GM21786 (cell line): Measurements from ENCODE around the gene CCL19.
"Not testable (repeated sequence)": the region's sequence is repeated elsewhere in the genome, so short reads cannot be mapped to it uniquely, and the experiment has no call there.

ENCODE experiments used
- ATAC-seq: cut with Tn5 transposase; IDR thresholded peaks from one replicate; pipeline ENCODE4 v1.9.1; 2021; ENCODE audit not compliant: unreplicated experiment

Gene CCL19

DNA sequence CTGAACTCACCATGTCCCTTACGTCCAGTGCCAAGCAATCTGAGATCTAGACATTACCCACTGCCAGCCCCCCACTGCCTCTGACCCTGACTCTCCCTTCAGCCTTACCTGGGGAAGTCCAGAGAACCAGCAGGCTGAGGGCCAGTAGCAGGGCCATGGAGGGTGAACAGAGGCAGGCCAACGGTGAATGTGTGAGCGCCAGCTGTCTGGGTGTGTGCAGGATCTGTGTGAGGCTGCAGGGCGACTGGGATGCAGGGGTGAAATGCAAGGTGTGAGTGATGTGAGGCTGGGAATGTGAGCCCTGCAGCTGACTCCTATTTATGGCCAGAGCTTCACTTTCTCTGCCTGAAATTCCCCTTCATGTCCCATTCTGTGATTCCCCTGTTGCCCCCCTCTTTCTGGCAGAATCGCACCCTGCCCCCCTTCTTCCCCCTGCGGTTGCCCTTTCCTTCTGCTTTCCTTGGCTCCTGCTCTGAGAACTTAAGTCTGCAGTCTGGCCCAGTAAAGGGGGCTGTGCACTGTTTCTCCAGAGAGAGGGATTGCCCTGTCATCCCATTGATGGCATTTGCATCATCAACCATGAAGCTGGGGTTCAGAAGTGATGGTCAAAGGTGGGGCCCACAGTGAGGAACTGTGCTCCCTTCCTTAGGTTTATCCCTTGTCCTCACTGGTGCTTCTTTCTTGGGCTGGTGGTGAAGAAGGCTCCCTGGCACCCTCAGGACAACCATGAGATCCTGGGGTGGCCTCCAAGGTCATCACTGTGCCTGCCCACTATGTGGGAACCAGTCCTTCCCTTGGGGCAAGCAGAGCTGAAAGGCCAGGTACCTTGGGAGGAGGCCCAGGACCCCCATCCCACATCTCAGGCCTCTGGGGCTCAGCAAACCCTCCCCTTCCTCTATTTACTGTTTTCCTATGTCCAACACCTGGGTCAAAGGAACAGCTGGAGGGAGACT lies at the start of gene CCL19:
CCL19 (minus strand) TSS at position 294 of the 953 bp plus-strand sequence; CDS start at position 157, 137 bp downstream.
- no peak for ATAC-seq

DNA sequence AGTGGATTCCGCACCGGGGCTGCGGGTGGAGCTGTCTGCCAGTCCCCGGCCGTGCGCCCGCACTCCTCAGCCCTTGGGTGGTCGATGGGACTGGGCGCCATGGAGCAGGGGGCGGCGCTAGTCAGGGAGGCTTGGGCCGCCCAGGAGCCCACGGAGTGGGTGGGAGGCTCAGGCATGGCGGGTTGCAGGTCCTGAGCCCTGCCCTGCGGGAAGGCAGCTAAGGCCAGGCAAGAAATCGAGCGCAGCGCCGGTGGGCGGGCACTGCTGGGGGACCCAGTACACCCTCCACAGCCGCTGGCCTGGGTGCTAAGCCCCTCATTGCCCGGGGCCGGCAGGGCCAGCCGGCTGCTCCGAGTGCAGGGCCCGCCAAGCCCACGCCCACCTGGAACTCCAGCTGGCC lies 49.1 kb upstream of the CCL19 start:
- not testable (repeated sequence) for ATAC-seq

DNA sequence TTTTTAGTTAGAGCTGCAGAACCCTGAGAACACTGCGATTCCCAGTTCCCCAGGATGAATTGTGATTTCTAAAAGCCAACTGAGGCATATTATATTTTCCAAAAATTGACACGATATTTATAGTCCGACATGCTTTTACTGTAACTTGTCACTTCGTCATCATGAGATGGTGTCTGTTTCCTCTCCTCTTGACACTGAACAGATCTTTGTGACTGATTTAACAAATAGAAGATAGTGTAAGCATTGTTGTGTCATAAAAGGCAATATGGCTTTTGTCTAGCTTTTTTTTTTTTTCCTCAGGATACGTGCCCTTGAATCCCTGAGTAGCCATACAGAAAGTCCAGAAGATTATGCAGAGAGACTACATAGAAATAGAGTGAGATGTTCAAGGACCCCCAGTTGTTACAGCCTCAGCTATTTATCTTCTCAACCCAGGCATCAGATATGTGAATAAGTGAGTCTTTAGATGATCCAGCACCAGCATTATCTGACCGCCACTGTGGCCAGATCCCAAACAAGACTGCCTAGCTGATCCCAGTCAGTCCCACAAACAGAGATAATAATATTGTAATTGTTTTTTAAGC lies 46.7 kb upstream of the CCL19 start:
- no peak for ATAC-seq

DNA sequence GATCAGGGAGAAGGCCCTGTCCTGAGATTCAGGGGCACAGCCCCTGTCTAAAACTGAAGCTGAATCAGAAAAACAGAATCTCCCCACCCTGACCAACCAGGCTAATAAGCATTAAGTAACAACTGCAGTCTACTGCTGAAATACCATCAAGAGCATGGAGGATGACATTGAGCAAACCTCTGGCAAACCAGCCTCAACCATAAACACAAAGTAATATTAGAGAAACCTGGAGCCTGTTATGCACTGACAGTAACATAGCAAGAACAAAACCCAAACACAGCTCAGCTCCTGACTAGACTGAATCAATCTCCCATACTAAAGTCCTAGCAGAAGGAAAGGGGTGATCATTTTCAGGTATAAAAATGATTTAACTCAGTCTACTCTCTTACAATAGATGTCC lies 43.6 kb upstream of the CCL19 start:
- no peak for ATAC-seq

DNA sequence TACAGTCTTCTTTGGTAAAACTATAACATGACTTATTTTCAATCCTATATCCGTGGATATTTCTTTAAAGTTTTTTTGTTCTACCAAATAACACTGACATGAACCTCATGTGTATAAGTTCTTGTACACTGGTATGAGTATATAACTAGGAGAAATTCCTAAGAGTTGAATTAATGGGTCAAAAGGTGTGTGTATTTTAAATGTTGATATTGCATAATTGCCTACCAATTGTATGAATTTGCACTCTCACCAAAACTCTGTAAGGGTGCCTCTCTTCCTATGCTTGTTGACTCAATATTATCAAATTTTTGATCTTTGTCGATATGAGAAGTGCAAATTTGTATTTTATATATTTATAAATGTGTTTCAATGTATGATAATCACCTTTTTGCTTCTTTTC lies 41.8 kb upstream of the CCL19 start:
- no peak for ATAC-seq

DNA sequence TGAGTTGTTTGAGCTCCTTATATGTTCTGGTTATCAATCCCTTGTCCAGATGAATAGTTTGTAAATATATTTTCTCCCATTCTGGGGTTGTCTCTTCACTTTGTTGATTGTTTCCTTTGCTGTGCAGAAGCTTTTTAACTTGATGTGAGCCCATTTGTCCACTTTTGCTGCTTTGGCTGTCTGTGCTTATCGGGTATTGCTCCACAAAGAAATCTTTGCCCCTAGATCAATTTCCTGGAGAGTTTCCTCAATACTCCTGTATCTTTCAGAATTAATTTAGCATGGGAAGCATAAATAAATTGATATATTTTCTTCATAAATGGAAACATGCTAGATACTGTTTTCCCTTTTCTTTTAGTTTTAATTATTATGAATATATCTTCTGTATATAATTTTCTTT lies 41.4 kb upstream of the CCL19 start:
- ATAC-seq: no peak

DNA sequence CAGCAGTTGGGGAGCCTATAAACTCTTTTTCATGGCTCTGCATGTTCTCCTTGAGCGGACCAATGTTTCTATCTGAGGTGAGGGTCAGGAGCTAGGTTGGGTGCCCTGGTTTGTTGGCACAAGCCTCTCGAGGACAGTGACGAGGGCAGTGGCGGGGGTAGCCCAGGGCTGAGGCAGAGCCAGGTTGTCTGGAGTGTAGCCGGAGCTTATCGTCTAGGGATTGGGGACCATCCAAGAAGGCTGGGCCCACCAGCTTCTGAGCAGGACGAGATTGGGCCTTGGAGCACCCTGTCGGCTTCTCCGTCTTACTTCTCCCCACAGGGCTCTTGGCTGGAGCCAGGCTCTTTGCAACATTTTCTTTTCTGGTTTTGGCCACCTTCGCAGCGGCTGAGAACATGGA lies 32.1 kb upstream of the CCL19 start:
- ATAC-seq: no peak

DNA sequence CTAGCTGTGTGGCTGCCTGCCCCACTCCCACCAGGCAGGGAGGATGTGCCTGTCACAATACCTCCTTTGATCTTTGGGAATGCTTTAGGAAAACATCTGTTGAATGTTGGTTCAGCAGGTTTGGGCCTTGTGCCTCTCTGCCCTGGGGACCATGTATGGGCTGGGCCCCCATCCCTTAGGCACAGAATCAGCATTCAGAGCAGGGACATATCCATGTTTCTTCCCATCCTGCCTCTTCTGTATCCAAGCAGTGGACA lies 28.6 kb upstream of the CCL19 start:
- ATAC-seq: not testable (repeated sequence)

DNA sequence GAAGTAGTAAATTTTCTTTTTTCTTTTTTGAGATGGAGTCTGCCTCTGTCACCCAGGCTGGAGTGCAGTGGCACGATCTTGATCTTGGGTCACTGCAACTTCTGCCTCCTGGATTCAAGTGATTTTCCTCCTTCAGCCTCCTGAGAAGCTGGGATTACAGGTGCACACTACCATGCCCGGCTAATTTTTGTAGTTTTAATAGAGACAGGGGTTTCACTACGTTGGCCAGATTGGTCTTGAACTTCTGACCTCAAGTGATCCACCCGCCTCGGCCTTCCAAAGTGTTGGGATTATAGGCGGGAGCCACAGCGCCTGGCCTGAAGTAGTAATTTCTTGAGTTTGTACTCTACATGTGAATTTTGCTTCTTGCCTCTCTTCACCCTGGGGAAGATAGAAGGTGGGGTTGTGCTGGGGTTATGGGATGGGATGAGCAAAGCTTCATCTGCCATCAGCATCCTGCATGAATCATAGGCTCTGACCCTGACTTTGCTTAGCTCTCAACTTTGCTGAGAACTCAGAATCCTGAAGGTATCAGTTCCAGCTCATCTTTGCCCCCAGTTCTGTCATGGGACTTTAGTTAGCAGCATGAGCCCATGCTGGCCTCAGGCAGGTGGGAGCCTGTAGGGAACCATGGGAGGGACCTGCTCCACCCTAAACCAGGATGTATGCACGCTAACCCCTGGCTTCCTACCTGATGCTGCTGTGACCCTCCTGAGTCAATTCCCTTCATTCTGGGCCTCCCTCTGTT lies 28.1 kb upstream of the CCL19 start:
- ATAC-seq: no peak

DNA sequence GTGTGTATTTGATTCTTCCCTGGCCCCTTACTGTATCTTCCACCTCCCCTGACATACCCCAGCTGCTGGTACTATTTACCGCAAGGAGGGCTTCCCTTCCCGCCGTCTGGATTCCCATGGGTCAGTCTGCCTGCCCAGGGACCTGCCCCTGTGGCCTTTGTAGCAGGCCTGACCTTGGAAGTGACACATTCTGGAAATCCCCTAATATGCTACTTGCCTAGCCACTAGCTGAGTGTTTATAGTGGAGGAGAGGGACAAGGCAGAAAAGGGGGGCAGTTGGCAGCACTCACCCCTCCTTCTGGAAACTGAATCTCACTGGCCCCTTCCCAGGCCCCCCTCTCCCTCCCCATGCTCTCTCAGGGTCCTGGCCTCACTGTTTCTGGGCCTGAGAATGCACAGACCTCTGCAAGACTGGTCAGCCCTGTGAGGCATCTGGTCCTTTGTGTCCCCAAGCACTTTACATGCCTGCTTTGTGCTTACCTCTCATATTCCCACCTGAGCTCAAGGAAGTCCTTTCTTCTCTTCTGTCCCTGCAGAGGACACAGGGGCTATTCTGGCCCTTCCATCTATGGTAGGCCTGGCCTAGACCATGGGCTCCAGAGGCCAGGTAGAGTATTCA lies 27.0 kb upstream of the CCL19 start:
- no peak for ATAC-seq

DNA sequence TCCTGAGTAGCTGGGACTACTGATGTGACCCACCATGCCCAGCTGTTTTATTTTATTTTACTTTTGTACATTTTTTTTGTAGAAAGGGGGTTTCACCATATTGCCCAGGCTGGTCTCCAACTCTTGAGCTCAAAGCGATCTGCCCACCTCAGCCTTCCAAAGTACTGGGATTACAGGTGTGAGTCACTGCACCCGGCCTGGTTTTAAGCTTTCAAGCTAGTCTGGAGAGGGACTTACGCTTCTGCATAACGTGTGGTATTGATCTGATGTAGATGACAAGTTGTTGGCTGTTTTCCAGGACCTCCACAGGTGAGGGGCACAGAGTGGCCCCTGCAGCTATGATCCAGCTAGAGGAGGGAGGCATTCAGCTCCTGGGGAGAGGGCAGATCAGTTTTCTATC lies 25.6 kb upstream of the CCL19 start:
- no peak for ATAC-seq

DNA sequence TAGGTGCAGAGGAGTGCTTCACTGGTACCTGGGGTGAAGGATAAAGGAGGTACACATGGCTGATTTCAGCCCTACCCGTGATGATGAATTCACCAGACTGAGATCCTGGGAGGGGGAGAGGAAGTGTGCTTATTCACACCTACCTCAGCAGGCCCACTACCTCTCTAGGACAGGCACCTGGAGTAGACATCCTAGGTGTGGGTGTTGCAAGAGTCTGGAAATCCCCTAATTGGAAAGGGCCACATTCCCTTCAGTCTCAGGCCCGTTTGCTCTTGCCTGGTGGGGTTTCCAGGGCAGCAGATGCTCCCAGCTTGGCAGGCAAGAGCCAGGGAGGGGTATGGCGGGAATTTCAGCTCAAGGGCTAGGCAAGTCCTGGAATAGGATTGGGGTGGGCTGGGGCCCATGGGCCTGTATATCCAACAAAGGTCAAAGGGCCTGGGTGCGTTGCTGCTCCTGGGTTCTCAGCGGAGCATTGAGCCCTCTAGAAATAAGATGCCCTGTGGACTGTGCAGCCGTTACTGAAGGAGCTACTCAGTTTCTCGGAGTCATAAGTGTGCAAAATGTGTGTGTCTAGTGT lies 24.7 kb upstream of the CCL19 start:
- no peak for ATAC-seq

DNA sequence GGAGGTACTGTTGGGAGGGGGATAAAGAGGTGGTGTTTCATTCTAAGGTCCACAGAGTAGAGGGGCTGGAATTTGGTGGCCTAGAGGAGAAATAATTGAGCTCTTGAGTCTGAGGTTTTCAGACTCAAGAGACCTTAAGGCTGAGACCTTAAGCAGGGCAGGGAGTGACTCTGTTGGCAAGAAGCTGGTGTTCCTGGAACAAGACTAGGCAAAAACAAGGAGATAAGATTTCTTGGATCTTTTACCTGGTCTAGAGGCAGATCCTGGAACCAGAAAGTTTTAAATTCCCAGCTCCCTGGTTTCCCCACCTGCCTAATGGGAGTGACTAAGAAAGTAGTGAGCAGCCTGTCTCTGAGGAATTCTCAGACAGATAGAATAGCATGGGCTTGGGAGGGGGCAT lies 22.9 kb upstream of the CCL19 start:
- no peak for ATAC-seq

DNA sequence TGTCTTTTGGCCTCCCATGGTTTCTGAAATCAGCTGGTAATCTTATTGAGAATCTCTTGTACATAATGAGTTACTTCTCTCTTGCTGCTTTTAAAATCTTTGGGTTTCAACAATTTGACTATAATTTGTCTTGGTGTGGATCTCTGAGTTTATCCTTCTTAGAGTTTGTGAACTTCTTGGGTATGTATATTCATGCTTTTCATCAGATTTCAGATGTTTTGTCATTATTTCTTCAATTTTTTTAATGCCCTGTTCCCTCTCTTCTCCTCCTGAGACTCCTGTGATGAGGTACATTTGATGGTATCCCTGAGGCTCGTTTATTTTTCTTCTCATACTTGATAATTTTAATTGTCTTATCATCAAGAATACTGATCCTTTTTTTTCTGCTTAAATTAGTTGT lies 21.1 kb upstream of the CCL19 start:
- no peak for ATAC-seq

DNA sequence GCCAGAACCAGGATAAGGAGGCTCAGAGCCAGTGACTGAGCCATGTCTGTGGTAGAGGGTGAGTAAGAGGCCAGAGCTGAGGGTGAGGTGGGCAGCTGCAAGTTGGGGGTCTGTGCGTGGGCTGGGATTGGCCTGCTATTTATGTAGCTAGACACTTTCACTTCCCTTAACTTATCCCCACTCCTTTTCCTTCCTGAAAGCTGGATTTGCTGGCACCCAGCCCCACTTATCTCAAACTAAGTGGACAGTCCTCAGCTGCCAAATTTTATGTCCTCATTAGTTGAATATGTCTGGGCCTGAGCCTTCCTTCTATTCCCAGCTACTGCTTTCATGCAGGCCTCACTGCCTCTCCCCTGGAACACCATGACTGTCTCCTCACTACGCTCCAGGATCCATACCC lies 18.9 kb upstream of the CCL19 start, which contains the start of gene CCL21:
CCL21 (minus strand) TSS at position 114 of the 400 bp plus-strand sequence; CDS start at position 44, 70 bp downstream.
- ATAC-seq: no peak

DNA sequence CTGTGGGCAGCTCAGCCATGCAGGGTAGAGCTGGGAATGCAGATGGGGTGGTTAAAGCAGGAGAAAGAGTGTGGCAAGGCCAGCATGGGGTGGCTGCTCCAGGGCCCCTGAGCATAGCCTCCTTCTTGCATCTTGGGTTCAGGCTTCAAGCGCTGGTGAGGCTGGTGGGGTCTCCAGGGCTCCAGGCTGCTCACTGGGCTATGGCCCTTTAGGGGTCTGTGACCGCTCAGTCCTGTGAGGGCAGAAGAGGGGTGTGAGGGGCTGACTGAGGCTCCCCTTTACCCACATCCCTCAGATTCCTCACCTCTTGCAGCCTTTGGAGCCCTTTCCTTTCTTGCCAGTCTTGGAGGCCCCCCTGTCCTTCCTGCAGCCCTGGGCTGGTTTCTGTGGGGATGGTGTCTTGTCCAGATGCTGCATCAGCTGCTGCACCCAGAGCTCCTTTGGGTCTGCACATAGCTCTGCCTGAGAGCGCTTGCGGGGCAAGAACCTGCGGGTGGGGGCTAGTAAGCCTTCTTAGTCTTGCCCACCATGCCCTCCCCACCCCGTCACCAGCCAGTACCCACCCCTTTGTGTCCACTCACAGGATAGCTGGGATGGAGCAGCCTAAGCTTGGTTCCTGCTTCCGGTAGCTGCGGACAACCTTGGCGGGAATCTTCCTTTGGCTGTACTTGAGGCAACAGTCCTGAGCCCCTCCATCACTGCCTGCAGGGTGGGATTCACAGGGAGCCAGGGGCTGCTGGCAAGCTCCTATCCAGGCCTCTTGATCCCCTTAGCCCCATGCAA lies 18.3 kb upstream of the CCL19 start:
- ATAC-seq: no peak

DNA sequence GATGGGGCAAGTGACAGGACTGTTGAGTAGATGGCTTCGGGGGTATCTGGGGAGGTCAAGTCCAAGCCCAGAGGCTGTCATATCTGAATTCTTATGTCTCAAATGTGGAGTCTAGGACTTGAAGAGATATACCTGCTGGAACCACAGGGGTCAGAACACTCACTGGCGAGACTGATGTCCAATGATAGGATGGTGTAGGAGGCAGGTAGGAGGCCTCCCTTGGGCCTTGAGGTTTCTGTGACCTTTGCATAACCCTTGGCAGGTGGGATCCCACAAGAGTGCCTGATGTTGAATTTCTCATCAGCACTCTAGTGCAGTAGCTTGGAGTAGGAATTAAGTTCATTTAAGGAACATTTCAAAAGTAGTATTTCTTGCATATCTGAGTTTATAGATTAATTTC lies 16.1 kb upstream of the CCL19 start:
- ATAC-seq: no peak

DNA sequence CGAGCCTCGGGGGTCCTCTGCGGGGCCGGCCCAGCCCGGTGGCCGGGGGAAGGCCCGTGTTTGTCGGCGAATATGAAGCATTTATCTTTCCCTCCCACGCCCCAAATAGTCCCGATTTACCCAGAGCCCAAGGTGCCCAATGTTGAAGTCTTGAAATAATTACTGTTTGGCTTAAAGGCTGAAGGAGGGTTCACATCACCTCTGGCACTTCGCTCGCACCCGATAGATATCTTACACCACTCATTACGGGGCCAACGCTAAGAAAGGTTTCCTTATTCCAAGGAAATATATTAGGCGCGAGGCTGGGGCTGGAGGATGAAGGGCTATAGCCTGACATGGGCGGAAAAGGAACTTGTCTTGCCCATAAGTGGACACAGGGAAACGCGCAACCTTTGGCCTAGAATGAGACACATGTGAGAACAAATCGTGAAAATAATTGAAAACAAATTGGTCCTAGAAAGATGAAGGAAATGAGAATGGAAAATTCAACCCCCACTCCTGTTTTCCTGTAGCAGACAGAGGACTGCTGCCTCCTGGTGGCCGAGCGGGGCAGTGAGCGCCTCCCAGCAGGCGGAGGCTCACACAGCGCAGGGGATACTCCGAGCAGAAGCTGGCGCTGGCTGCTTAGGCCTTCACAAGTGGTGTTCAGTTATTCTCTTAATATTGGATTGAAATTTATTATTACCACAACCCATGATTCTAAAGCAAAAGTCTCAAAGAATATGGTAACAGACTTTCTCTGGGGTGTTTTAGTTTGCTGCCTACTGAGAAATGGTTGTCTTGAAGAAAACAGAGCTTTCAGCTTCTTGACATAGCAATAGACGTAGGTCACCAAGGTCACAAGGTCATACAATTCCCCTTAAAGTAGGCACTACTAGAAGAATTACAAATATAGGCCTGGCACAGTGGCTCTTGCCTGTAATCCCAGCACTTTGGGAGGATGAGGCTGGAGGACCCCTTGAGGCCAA lies 11.0 kb upstream of the CCL19 start:
- peak; percentile 84 for ATAC-seq
